GM21390 (cell line): ENCODE data around the gene RNF208.

Experiments
- ATAC-seq: cut with Tn5 transposase; IDR thresholded peaks from one replicate; pipeline ENCODE4 v1.9.1; 2021; ENCODE audit not compliant: unreplicated experiment

The RNF208 gene

DNA sequence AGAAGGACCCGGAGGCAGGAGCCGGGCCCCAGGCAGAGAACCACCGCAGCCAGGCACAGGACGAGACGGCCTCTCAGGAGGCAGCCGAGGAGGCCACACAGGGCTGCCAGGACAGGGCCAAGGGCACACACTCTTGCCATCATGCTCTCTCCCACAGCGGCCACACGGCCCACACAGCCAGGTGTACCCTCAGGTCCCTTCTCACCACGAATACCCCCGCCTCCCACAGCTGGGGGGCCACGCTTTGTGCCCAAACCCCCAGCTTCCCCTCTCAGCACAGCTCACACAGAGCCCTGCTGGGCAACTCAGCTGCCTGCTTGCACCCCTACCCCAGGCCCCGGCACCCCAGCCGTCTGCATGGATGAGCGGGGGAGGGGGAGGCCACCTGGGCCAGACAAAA is 28.3 kb downstream of the RNF208 start:
- ATAC-seq: no peak

DNA sequence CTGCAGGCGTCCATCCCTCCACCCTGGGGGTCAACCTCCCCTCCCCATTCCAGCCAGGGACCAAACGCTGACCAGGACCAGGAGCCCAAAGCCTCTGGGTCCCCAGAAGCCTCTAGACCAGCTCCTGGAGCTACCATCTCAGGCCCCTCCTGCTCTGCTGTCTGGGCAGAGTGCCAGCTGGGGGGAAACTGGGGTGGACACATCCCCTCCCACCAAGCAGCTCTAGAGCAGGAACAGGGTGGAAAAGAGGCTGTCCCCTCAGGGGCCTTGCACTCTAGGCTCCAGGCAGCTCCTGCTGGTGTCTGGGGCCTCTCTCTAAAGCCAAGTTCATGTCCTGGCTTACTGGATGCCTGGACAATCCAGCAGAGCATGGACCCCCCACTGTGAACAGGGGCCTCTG is 29.2 kb downstream of the RNF208 start:
- no peak for ATAC-seq

DNA sequence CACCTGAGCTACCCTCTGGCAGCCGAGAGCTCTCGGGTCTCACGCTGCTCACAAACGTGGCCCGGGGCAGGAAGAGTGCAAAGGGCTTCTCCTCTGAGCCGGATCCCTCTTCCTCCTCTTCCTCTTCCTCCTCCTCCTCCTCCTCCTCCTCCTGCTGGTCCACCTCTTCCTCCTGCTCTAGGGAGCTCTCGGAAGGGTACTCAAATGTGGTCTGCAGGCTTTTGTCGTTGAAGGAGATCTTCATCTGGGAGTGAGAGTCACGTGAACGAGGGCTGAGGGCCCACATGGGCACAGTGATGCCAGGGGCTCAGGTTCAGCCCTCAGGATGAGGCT is 29.6 kb downstream of the RNF208 start:
- no peak for ATAC-seq

DNA sequence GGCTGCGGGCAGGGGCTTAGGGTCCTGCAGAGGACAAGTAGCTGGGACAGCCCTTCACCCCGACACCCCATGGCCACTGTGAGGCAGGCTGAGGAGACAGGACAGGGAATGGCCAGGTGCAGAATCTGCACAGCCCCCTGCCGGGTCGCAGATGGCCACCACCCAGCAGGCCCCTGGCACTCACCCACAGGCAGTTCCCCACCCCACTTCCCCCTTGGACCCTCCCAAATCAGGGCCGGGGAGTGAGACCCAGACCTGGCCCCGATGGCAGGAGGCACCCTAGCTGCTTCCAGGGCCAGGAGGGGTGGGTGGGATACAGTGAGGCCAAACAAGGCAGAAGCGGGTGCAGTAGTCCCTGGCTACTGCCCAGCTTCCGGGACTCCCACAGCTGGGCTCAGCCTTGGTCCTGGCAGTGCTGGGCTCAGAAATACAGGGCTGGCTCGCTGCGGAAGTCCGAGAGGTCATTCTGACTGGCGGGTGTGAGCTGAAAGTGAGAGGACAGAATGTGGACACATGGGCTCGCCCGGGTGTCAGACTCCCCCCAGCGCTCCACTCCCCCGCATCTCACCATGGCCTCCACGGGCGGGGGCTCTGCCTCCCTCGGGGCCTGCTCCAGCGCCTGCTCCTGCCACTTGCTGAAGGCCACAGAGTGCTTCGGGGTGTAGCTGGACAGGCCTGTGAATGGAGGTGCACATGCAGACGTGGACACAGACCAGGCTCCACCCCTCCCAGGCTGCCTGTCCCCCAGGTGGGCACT is 30.2 kb downstream of the RNF208 start:
- ATAC-seq: no peak

DNA sequence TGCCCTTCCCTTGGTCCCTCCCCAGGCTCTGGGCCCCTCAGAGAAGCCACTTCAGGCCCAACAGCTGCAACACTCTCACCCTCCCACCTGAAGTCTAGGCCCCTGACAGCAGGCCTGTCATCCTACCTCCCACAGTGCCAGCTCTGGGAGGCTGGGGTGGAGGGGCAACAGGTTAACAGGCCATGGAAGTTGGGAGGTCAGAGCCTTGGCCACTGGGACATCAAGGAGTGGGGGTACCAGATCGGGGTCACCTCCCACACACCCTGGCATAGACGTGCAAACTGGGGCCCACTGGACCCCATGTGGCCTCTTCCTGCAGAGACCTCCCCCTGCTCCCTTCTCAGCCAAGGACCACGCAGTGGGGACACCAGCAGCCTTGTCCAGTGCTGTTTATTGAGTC is 30.8 kb downstream of the RNF208 start:
- no peak for ATAC-seq

DNA sequence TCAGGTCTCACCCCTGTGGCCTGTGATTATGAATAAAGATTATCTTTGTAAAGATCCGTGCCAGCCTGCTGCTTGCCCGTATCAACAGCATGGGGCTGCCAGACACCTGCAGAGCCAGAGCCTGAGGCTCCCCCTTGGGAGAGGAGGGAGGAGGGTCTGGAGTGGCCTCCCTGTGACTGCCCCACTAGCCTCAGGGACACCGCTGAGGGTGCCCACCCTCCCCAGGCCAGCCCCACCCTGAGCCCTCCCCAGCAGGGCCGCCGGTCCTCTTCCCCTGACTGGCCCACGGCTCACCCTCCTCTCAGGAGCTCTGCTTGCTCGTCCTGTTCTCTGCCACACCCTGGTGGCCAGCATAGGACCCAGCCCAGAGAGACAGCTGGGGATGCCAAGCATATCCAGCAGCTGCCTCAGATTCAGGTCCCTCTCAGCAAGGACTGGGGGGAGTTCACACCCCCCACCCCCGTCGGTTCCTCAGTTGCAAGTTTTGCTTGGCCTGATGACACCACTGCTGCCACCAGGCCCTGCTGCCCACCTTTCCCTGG is 31.7 kb downstream of the RNF208 start:
- no peak for ATAC-seq

DNA sequence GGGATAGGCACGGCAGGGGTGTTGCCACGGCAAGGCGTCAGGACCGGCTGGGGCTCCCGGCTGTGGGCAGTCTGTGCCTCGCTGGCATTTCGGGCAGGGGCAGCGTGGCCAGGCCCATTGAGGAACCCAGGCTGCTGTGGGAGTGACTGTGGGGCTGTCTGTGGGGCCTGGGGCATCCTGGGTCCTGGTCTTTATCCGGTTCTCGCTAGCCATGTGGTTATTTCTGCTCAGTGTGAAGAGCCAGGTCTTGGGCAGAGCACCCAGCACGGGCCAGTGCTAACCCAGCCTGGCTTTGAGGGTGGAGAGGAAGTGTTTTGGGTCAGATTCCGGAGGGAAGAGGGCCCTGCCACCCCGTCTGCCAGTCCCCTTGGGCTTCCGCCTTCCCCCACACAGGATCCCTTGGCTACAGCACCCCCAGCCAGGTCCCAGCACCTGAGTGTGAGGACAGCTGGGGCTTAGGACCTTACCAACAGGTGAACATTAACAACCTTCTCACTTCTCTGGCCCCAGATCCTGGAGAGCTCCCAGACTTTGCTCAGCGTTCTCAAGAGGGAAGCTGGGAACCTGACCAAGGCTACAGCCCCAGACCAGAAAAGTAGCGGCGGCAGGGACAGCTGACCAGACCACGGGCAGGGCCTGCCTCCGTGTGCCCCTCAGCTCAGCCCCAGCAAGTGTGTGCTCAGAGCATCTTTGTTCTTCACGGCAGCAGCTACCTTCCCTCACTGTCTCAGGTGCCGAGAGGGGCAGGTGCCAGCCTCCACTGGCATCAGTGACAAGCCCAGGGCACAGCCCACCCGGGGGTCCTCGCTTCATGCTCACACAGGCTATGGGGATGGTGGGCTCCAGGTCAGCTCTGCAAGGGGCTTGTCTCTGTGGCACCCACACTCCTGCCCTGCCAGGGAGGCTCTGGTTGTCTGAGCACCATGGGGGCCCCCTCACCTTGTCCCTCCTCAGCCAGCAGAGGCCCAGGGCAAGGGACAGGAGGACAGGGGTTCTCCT is 32.4 kb downstream of the RNF208 start:
- ATAC-seq: no peak

DNA sequence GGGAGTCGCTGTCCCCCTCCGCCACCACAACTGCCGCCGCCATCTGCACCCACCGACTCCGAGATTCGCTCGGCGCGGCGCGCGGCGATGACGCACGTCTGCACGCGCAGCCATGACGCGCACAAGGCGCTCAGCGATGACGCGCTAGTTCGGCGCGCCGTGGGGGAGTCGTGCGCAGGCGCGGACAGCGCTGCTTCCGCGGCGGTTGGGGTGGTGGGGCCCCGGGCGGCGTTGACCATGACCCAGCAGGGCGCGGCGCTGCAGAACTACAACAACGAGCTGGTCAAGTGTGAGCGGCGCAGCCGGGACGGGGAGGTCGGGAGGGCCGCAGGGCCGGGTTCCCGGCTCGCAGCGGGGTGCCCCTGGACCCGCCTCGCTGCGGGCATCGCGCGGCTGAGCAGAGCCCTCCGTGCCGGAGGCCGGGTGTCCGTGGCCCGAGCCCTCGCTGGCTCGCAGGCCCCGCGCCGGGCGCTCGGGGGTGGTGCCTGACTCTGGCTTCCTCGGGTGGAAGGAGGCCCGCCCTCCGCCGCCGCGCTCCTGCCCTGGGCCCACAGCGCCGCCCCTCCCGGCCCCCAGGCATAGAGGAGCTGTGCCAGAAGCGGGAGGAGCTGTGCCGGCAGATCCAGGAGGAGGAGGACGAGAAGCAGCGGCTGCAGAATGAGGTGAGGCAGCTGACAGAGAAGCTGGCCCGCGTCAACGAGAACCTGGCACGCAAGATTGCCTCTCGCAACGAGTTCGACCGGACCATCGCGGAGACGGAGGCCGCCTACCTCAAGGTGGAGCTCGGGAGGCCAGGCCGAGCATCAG is 33.3 kb downstream of the RNF208 start, which contains the start of the genes ANAPC2 and SSNA1:
ANAPC2 (minus strand) TSS at position 71 of the 807 bp plus-strand sequence; CDS start at position 43, 28 bp downstream.
SSNA1 (plus strand) TSS at position 187 of the 807 bp plus-strand sequence; CDS start at position 238, 51 bp downstream.
- ATAC-seq: peak; percentile 70

DNA sequence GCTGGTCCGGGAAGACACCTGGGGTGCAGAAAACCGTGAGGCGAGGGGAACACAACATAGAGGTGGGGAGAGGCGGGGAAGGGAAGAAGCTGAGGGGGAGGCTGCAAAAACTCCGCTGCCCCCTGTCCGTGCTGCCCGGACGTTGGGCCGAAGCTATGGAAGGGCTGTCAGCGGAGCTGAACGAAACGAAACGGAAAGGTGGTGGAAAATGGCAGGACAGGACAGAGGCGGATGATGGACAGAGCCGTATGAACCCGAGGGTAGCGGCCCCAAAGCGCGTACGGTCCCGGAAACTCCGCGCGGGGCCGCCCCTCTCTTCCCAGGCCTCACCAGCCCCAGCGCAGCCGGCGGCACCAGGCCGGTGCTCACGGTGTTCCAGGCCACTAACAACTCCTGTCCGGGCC is 34.0 kb downstream of the RNF208 start:
- no peak for ATAC-seq

DNA sequence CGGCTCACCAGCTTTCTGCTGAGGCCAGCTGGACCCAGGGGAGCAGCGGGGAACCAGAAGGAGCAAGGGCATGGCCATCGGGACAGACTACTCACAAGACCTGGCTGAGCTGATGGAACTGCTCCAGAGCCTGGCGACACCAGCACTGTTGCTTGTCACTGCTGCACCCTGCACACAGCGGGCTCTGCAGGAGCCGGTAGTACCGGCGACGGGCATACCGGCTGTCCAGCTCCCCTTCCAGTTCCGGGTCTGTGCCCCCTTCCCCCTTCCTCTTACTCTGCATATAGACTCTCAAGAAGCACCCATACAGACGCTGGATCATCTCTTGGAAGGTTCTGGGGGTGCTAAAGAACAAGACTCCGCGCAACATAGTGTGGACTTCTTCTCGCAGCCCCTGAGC is 34.7 kb downstream of the RNF208 start:
- ATAC-seq: no peak

DNA sequence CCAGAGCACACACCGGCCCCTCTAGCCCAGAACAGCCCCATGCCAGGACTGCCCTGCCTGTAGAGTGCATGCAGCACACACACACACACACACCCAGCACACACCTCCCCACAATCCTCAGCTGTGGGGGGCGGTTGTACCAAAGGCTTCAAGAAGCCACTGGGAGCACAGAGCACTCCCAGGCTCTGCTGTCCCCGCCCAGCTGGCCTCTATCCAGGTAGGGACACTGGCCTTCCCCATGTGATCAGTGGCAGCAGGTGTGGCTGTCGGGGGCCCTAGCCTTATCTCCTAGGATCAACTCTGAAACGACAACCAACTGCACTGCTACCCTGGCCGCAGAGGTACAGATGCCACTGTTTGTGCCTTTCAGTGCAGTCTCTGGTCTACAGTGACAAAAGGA is 35.7 kb downstream of the RNF208 start:
- no peak for ATAC-seq

DNA sequence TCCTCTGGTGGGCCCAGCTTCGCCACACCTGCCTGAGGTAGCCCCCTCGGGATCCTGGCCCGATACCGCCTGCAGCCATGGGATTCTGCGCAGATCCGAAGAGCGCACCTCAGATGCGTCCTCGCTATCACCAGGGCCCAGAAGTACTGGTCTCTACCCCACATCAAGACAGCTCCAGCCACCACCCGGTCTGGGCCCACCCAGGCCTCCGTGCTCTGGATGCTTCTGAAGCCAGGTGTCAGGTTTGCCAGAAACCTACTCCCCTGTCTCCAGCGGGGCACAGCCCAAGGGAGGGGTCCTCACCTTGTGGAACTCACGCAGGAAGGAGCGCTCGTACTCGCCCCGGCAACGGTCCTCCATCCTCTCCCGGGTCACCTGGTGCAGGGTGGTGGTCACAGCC is 36.1 kb downstream of the RNF208 start:
- no peak for ATAC-seq

DNA sequence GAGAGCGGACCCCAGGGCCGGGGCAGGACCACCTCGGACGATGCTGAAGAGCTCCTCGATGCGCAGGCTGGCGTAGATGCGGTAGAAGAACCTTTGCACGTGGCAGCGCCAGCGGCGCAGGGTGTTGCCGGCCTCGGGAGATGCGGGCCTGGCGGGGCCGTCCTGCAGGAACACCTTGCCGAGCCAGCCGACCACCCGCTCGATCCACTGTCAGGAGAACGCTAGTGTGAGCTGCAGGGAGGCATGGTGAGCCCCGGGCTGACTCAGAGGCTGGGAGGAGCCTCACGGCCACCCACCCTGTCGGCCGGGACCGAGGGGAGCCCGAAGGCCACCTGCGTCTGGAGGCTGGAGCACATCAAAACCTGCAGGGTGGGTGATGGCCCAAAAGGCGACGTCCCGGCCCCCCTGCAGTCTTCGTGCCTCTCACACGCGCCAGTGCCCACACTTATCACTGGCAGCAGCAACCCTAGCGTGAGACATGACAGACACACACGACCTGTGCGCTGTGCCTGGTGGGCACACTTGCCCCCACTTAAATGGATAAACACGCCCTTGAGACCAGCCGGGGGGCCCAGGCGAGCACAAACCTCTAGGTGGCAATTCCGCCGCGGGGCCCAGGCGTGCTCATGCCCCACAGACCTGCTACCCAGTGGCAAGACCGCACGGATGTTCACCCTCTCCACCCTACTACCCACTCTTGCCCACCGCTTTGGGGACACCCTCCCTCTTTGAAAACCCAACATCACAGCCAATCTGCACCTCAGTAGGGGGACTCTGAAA is 37.0 kb downstream of the RNF208 start:
- no peak for ATAC-seq

DNA sequence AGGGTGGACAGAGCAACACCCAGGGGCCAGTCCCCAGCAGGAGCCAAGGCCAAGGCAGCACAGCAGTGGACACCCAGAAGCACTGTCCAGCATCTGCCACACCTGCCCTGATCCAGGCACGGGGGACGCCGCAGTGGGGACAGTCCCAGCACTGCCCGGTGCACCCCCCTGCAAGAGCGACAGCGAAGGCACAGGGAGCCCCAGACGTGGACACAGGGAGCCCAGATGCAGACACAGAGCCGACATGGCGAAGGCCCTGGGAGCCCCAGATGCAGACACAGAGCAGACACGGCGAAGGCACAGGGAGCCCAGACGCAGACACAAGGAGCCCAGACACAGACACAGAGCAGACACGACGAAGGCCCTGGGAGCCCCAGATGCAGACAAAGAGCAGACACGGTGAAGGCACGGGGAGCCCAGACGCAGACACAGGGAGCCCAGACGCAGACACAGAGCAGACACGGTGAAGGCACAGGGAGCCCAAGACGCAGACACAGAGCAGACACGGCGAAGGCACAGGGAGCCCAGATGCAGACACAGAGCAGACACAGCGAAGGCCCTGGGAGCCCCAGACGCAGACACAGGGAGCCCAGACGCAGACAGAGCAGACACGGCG is 38.0 kb downstream of the RNF208 start:
- no peak for ATAC-seq

DNA sequence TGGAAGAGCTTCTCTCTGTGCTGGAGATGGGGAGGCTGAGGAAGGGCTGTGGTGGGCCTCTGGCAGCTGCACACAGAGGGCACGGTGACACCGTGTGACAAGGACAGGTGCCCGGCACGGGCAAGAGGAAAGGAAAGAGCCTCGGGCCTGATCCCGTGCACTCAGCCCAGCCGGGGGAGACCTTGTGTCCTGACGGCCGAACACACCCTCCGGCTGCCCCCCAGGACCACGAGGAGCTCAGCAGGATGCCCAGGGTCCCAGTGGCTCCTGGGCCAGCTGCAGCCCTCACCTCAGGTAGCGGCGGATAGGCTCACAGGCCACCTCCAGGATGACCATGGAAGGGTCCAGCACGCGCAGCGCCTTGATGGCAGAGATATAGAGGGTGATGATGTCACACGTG is 39.2 kb downstream of the RNF208 start:
- ATAC-seq: no peak

DNA sequence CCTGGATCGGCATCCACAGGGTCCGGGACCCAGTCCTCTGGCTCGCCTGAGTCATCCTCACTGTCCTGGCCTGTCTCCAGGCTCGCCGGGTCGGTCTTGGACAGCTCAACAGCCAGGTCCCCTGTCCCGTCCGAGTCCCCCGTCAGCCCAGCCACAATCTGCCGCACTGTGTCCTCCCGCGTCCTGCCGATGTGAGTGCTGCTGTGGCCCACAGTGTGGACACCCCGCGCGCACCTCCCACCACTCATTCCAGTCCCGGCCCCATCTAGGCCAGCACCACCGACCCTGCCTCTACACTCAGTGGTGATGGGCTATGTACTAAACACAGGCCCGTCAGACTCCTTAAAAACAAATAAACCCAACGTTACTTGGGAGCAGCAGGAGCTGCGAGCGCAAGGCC is 40.4 kb downstream of the RNF208 start:
- ATAC-seq: no peak

DNA sequence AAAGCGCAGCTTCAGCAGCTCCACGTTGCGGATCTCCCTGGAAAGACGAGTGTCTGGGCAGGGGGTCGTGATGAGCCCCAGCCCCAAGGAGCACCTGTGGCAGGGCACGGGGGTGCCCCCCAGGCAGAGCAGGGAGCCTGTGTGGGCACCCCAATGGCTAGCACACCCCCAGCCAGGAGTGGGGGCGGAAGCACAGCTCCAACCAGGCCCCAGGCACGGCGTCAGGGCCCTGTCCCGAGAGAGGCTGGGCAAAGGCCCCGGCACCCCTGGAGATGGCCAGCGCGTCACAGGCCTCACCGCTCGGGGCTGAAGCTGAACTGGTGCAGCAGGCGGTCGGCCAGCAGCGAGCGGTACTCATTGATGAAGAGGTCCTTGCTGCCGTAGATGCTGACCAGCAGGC is 41.5 kb downstream of the RNF208 start:
- ATAC-seq: no peak

DNA sequence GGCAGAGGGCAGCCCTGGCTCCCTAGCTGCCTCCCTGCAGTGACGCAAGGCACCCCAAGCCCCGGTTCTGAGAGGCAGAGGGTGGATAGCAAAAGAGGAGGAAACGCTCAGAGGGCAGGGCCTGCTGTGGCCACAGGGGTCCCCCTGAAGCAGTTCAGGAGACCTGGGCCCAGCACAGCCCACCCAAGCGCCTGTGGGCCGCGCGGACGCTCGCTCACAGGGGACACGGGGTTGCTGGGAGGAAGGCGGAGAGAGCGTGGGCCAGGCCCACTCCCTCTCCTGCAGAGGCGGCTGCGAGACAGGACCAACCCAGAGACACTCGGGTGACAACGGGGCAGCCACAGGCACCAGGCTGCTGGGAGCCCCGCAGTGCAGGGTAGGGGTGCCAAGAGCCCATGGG is 42.3 kb downstream of the RNF208 start:
- ATAC-seq: no peak

DNA sequence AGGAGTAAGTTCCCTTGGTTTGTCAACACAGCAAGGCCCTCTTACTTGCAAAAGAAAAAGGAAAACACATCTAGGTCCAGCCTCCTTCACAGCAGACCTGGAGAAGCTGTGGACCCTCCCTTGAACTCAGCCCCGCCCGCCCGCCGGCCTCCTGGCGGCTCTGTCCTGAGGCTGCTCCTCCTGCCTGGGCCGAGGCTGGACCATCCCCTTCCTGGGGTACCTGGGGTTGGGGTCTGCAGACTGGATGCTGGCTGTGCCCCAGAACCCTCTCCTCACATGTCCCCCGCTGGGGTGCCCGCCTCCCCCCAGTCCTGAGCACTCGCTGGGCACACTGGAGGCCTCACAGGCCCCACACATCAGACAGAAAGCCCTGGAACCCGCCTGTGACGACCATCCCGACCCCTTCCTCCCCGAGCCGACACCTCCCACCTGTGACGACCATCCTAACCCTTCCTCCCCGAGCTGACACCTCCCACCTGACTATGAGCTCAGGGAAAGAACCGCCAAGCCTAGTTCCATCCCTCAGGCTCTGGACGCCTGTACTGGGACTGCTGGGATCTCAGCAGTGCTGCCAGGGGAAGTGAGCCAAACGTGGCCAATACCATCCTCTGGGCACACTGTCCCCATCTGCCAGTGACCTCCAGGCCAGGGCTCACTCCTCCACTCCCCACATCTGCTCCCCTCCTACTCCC is 43.0 kb downstream of the RNF208 start:
- ATAC-seq: no peak
